ENCODE results near the gene LCA5.

LCA5 gene

GRCh38 chr6:79461205-79461604 is 76.0 kb downstream of the LCA5 start:
- no peaks in the 10 kb centered on the region for H4K20me1 ChIP-seq (ENCODE audit: control insufficient read depth, insufficient read depth, low read depth, low read length)
- H3K27ac ChIP-seq (ENCODE audit: low read depth, low read length) = no peak overlapping the region
- TF ChIP-seq EZH2phosphoT487 (IDR thresholded peaks at IDR 0.05; ENCODE audit: borderline replicate concordance, low read length) (no peak), CTCF (IDR thresholded peaks at IDR 0.05; ENCODE audit: low read depth, low read length, poor library complexity, severe bottlenecking) (no peak)

GRCh38 chr6:79455446-79455845 is 81.8 kb downstream of the LCA5 start:
- TF ChIP-seq EZH2phosphoT487 (IDR thresholded peaks at IDR 0.05; ENCODE audit: borderline replicate concordance, low read length) = no peak
- TF ChIP-seq CTCF (IDR thresholded peaks at IDR 0.05; ENCODE audit: low read depth, low read length, poor library complexity, severe bottlenecking) = no peak
- no peaks in the 10 kb centered on the region for H3K4me1 ChIP-seq (ENCODE audit: control insufficient read depth, low read length)
- no peaks in the 10 kb centered on the region for H3K79me2 ChIP-seq (ENCODE audit: control insufficient read depth, low read length)

More at GRCh38 chr6:79461205-79461604, 76.0 kb downstream of the LCA5 start:
- H3K9me3 ChIP-seq (ENCODE audit: control insufficient read depth, insufficient read depth, low read length) = no peaks in the 10 kb centered on the region
- H3F3A ChIP-seq (ENCODE audit: control insufficient read depth, insufficient read depth) = no peaks in the 10 kb centered on the region
- no peak overlapping the region for H3K4me2 ChIP-seq (ENCODE audit: low read length)
- H3K36me3 ChIP-seq (ENCODE audit: control insufficient read depth, low read length) = no peaks in the 10 kb centered on the region
- no peaks in the 10 kb centered on the region for H3K9me2 ChIP-seq (replicated peaks; ENCODE audit: control insufficient read depth, low read length)
- no peak overlapping the region for H3K4me3 ChIP-seq (ENCODE audit: low read length)
- no peaks in the 10 kb centered on the region for H3K4me1 ChIP-seq (ENCODE audit: control insufficient read depth, low read length)
- H3K79me2 ChIP-seq (ENCODE audit: control insufficient read depth, low read length) = no peaks in the 10 kb centered on the region
- no peaks in the 10 kb centered on the region; the same call in 1 of the 2 replicates for H3K27me3 ChIP-seq (ENCODE audit: control insufficient read depth, low read length)

GRCh38 chr6:79453558-79454042 is 83.6 kb downstream of the LCA5 start:
- Histone ChIP-seq H3K9me2 (replicated peaks; ENCODE audit: control insufficient read depth, low read length) (no peaks in the 10 kb centered on the region), H3F3A (ENCODE audit: control insufficient read depth, insufficient read depth) (no peaks in the 10 kb centered on the region), H3K27me3 (ENCODE audit: control insufficient read depth, low read length) (no peaks in the 10 kb centered on the region), H3K4me3 (ENCODE audit: low read length) (no peak overlapping the region), H3K36me3 (ENCODE audit: control insufficient read depth, low read length) (no peaks in the 10 kb centered on the region), H3K9me3 (ENCODE audit: control insufficient read depth, insufficient read depth, low read length) (no peaks in the 10 kb centered on the region), H3K4me2 (ENCODE audit: low read length) (no peak overlapping the region), H3K79me2 (ENCODE audit: control insufficient read depth, low read length) (no peaks in the 10 kb centered on the region), H4K20me1 (ENCODE audit: control insufficient read depth, insufficient read depth, low read depth, low read length) (no peaks in the 10 kb centered on the region), H3K4me1 (ENCODE audit: control insufficient read depth, low read length) (no peaks in the 10 kb centered on the region), H3K27ac (ENCODE audit: low read depth, low read length) (no peak overlapping the region)
- TF ChIP-seq CTCF (IDR thresholded peaks at IDR 0.05; ENCODE audit: low read depth, low read length, poor library complexity, severe bottlenecking) (no peak), EZH2phosphoT487 (IDR thresholded peaks at IDR 0.05; ENCODE audit: borderline replicate concordance, low read length) (no peak)

More at GRCh38 chr6:79455446-79455845, 81.8 kb downstream of the LCA5 start:
- no peak overlapping the region for H3K4me2 ChIP-seq (ENCODE audit: low read length)
- no peaks in the 10 kb centered on the region for H3K27me3 ChIP-seq (ENCODE audit: control insufficient read depth, low read length)
- H3K4me3 ChIP-seq (ENCODE audit: low read length) = no peak overlapping the region
- H3K9me2 ChIP-seq (replicated peaks; ENCODE audit: control insufficient read depth, low read length) = no peaks in the 10 kb centered on the region
- H3K36me3 ChIP-seq (ENCODE audit: control insufficient read depth, low read length) = no peaks in the 10 kb centered on the region
- no peaks in the 10 kb centered on the region for H3F3A ChIP-seq (ENCODE audit: control insufficient read depth, insufficient read depth)
- no peaks in the 10 kb centered on the region for H4K20me1 ChIP-seq (ENCODE audit: control insufficient read depth, insufficient read depth, low read depth, low read length)
- no peaks in the 10 kb centered on the region for H3K9me3 ChIP-seq (ENCODE audit: control insufficient read depth, insufficient read depth, low read length)
- no peak overlapping the region for H3K27ac ChIP-seq (ENCODE audit: low read depth, low read length)
